SU-DHL-6 (cell line): ENCODE results near the gene ARSD.

Source experiments
- H2AFZ ChIP-seq: fragments of 200-600 bp; sonication (generic); 2 replicates; pipeline ENCODE4 v1.6.1; 2014; ENCODE audit warnings: low read depth, mild to moderate bottlenecking, moderate library complexity, mixed read lengths, antibody characterized with exemption, low read length; ENCODE audit not compliant: severe bottlenecking
- H3F3A ChIP-seq: fragments of 200-600 bp; shearing (Covaris generic); 2 replicates; pipeline ENCODE4 v1.6.0; 2016; ENCODE audit warnings: antibody characterized with exemption, mild to moderate bottlenecking; ENCODE audit not compliant: insufficient read depth
- H3K27ac ChIP-seq: fragments of 200-600 bp; sonication (generic); 2 replicates; pipeline ENCODE4 v1.5.1; 2016; ENCODE audit warnings: low read depth, mild to moderate bottlenecking, low read length, moderate library complexity, mixed read lengths
- H3K27me3 ChIP-seq: fragments of 200-600 bp; sonication (generic), shearing (Covaris generic); 2 replicates; pipeline ENCODE4 v1.6.0; 2014; ENCODE audit warnings: mild to moderate bottlenecking, low read length
- H3K36me3 ChIP-seq: fragments of 200-600 bp; sonication (generic); 2 replicates; pipeline ENCODE4 v1.6.1; 2014; ENCODE audit warnings: mild to moderate bottlenecking, low read length, mixed read lengths
- H3K4me2 ChIP-seq: fragments of 300-600, 200-600 bp; shearing (Covaris generic), sonication (generic); 2 replicates; pipeline ENCODE4 v1.6.0; 2014; ENCODE audit warnings: low read length, low read depth, mild to moderate bottlenecking; ENCODE audit not compliant: poor library complexity, severe bottlenecking
- H3K4me3 ChIP-seq: fragments of 200-600 bp; sonication (generic); 2 replicates; pipeline ENCODE4 v1.5.1; 2014; ENCODE audit warnings: antibody characterized with exemption, low read length, mild to moderate bottlenecking, mixed read lengths; ENCODE audit not compliant: insufficient read depth, poor library complexity, severe bottlenecking
- H3K79me2 ChIP-seq: fragments of 200-600 bp; sonication (generic); 2 replicates; pipeline ENCODE4 v1.6.1; 2014; ENCODE audit warnings: mild to moderate bottlenecking, low read length, moderate library complexity; ENCODE audit not compliant: insufficient read depth
- H3K9ac ChIP-seq: fragments of 200-600 bp; sonication (generic); 2 replicates; pipeline ENCODE4 v1.7.0; 2014; ENCODE audit warnings: mild to moderate bottlenecking, low read length
- H3K9me2 ChIP-seq: fragments of 200-600 bp; sonication (generic); replicated peaks from 2 replicates; pipeline ENCODE4 v1.6.1; 2014; ENCODE audit warnings: low read length; ENCODE audit not compliant: insufficient read depth
- H3K9me3 ChIP-seq: fragments of 200-600 bp; sonication (generic); 2 replicates; pipeline ENCODE4 v1.6.1; 2014; ENCODE audit warnings: low read length, mixed read lengths; ENCODE audit not compliant: insufficient read depth
- H4K20me1 ChIP-seq: fragments of 200-600 bp; sonication (generic); 2 replicates; pipeline ENCODE4 v1.6.1; 2014; ENCODE audit warnings: low read depth, mild to moderate bottlenecking, antibody characterized with exemption, low read length, moderate library complexity, mixed read lengths
- TF ChIP-seq, protein P1 (sequence below): fragments of 200-600 bp; sonication (generic); IDR thresholded peaks from one replicate; pipeline ENCODE4 v1.5.1; 2017; ENCODE audit warnings: antibody characterized with exemption, mild to moderate bottlenecking, low read length, moderate library complexity; ENCODE audit not compliant: insufficient read depth, poor library complexity, severe bottlenecking

Gene ARSD

DNA sequence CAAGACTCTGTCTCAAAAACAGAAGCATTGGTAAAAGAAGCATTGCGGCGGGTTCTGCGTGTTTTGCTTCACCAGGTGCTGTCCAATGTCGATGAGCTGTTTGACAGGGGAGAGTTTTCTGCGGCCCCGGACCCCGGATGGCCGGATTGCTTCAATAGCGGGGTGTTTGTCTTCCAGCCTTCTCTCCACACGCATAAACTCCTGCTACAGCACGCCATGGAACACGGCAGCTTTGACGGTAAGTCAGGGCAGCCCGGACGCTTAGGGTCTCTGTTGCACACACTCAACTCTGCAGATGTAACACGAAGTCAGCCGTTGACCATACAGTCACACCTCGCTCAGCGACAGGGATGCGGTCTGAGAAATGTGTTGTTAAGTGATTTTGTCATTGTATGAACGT lies 74.2 kb downstream of the ARSD start:
- H3K36me3 ChIP-seq, result no peaks in the 10 kb centered on the region
- H3K9me3 ChIP-seq, result no peaks in the 10 kb centered on the region
- no peak overlapping the region for H3K9ac ChIP-seq
- H3K9me2 ChIP-seq, result no peaks in the 10 kb centered on the region
- H3K4me3 ChIP-seq, result no peak overlapping the region
- H3F3A ChIP-seq, result no peaks in the 10 kb centered on the region
- H2AFZ ChIP-seq, result no peak overlapping the region
- no peaks in the 10 kb centered on the region for H4K20me1 ChIP-seq
- H3K4me2 ChIP-seq, result no peak overlapping the region
- H3K27me3 ChIP-seq, result no peaks in the 10 kb centered on the region
- no peaks in the 10 kb centered on the region for H3K79me2 ChIP-seq
- TF ChIP-seq, protein P1, sequence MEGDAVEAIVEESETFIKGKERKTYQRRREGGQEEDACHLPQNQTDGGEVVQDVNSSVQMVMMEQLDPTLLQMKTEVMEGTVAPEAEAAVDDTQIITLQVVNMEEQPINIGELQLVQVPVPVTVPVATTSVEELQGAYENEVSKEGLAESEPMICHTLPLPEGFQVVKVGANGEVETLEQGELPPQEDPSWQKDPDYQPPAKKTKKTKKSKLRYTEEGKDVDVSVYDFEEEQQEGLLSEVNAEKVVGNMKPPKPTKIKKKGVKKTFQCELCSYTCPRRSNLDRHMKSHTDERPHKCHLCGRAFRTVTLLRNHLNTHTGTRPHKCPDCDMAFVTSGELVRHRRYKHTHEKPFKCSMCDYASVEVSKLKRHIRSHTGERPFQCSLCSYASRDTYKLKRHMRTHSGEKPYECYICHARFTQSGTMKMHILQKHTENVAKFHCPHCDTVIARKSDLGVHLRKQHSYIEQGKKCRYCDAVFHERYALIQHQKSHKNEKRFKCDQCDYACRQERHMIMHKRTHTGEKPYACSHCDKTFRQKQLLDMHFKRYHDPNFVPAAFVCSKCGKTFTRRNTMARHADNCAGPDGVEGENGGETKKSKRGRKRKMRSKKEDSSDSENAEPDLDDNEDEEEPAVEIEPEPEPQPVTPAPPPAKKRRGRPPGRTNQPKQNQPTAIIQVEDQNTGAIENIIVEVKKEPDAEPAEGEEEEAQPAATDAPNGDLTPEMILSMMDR, result no peak
- H3K27ac ChIP-seq, result no peak overlapping the region
